ENCODE measurements around the gene STN1. TPM values are rescaled to one million over a fixed set of nuclear protein-coding genes. Genes with fewer than 3 reads are reported as not detected.
"Not testable (repeated sequence)": the region's sequence is repeated elsewhere in the genome, so short reads cannot be mapped to it uniquely, and the experiment has no call there.

Gene STN1
- total and polyA plus RNA-seq, 2 experiments from 2014 or later, result 20.5 to 20.8 TPM

- H2AFZ ChIP-seq, result no peak overlapping the region
- H3F3A ChIP-seq (ENCODE audit: insufficient read depth), result peaks cover 61% of the 10 kb centered on the region
- no peak overlapping the region for H3K4me2 ChIP-seq (ENCODE audit: unreplicated experiment)
- no peaks in the 10 kb centered on the region for H3K9me3 ChIP-seq (ENCODE audit: low read depth)
- peaks cover 57% of the 10 kb centered on the region for H3K4me1 ChIP-seq (ENCODE audit: insufficient read depth)
- no peak overlapping the region for H3K9ac ChIP-seq
- no peak overlapping the region for H3K4me3 ChIP-seq
- no peak overlapping the region for H3K27ac ChIP-seq
- H3K36me3 ChIP-seq (ENCODE audit: low read depth), result no peaks in the 10 kb centered on the region
- WGBS, 2 experiments (ENCODE audit: low coverage in 1 of 2, low lambda C conversion rate in 2 of 2, missing lambda C conversion rate in 2 of 2), result 74% methylated on average over 8 of the region's 8 CpGs
- TF ChIP-seq EZH2phosphoT487 (IDR thresholded peaks at IDR 0.05; ENCODE audit: insufficient read depth, low read depth) (no peak), EZH2 (IDR thresholded peaks at IDR 0.05; ENCODE audit: insufficient read depth, poor library complexity, severe bottlenecking) (no peak)
- H3K27me3 ChIP-seq (replicated peaks; ENCODE audit: insufficient read depth), result no peaks in the 10 kb centered on the region
- no peaks in the 10 kb centered on the region for H4K20me1 ChIP-seq (ENCODE audit: insufficient read depth)
- in situ Hi-C loops (cut with MboI), result no loop called here
- DNase-seq, result peak; percentile 34
- H3K79me2 ChIP-seq (ENCODE audit: insufficient read depth), result peaks cover 46% of the 10 kb centered on the region
- no peaks in the 10 kb centered on the region for H3K9me2 ChIP-seq (ENCODE audit: insufficient read depth)
These were observed 70.0 kb downstream of the STN1 start for GRCh38 chr10:103847909-103848468.

- Histone ChIP-seq H3K9me2 (ENCODE audit: insufficient read depth) (no peaks in the 10 kb centered on the region), H2AFZ (no peak overlapping the region), H3K4me1 (ENCODE audit: insufficient read depth) (peaks cover 55% of the 10 kb centered on the region), H3K27me3 (replicated peaks; ENCODE audit: insufficient read depth) (no peaks in the 10 kb centered on the region), H3K79me2 (ENCODE audit: insufficient read depth) (peaks cover 52% of the 10 kb centered on the region), H3K27ac (no peak overlapping the region), H3K4me2 (ENCODE audit: unreplicated experiment) (no peak overlapping the region), H3K9ac (no peak overlapping the region), H3K36me3 (ENCODE audit: low read depth) (no peaks in the 10 kb centered on the region), H3F3A (ENCODE audit: insufficient read depth) (peaks cover 61% of the 10 kb centered on the region), H4K20me1 (ENCODE audit: insufficient read depth) (no peaks in the 10 kb centered on the region), H3K4me3 (no peak overlapping the region), H3K9me3 (ENCODE audit: low read depth) (no peaks in the 10 kb centered on the region)
- TF ChIP-seq EZH2phosphoT487 (IDR thresholded peaks at IDR 0.05; ENCODE audit: insufficient read depth, low read depth) (no peak), EZH2 (IDR thresholded peaks at IDR 0.05; ENCODE audit: insufficient read depth, poor library complexity, severe bottlenecking) (no peak)
- WGBS, 2 experiments (ENCODE audit: low coverage in 1 of 2, low lambda C conversion rate in 2 of 2, missing lambda C conversion rate in 2 of 2), result 76 to 81% methylated on average over 7 of the region's 7 CpGs
- no peak for DNase-seq
- in situ Hi-C loops (cut with MboI), result no loop called here
These were observed 70.6 kb downstream of the STN1 start for GRCh38 chr10:103847346-103847745.

DNA sequence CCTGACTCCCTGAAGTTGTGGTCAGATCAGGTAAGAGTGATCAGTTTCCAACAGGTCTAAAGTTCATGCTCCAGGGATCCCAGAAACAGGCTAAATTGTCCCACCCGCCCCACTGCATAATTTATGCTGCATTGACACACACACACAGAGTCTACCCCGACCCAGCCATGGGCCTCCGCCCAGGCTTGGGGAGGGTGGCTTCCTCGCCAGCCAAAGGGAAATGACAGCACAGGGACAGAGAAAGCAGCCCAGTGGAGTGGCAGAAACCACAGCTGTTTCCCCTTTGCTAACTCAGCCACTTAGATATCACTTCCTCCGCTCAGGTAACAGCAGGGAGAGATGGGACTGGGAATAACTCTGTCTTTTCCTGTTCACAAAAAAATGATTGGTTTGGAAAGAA lies 72.0 kb downstream of the STN1 start:
- no peak overlapping the region for H3K4me2 ChIP-seq (ENCODE audit: unreplicated experiment)
- H3F3A ChIP-seq (ENCODE audit: insufficient read depth), result peaks cover 53% of the 10 kb centered on the region
- no peak for DNase-seq
- H3K9me3 ChIP-seq (ENCODE audit: low read depth), result no peaks in the 10 kb centered on the region
- in situ Hi-C loops (cut with MboI), result no loop called here
- no peaks in the 10 kb centered on the region for H3K27me3 ChIP-seq (replicated peaks; ENCODE audit: insufficient read depth)
- no peak overlapping the region for H3K27ac ChIP-seq
- no peaks in the 10 kb centered on the region for H4K20me1 ChIP-seq (ENCODE audit: insufficient read depth)
- H3K79me2 ChIP-seq (ENCODE audit: insufficient read depth), result peaks cover 54% of the 10 kb centered on the region
- no peak overlapping the region for H3K9ac ChIP-seq
- no peak overlapping the region for H2AFZ ChIP-seq
- peaks cover 41% of the 10 kb centered on the region for H3K4me1 ChIP-seq (ENCODE audit: insufficient read depth)
- 65 to 74% methylated on average over 5 of the region's 5 CpGs for WGBS, 2 experiments (ENCODE audit: low coverage in 1 of 2, low lambda C conversion rate in 2 of 2, missing lambda C conversion rate in 2 of 2)
- TF ChIP-seq EZH2 (IDR thresholded peaks at IDR 0.05; ENCODE audit: insufficient read depth, poor library complexity, severe bottlenecking), result no peak
- TF ChIP-seq EZH2phosphoT487 (IDR thresholded peaks at IDR 0.05; ENCODE audit: insufficient read depth, low read depth), result no peak
- no peaks in the 10 kb centered on the region for H3K36me3 ChIP-seq (ENCODE audit: low read depth)
- no peak overlapping the region for H3K4me3 ChIP-seq
- no peaks in the 10 kb centered on the region for H3K9me2 ChIP-seq (ENCODE audit: insufficient read depth)

DNA sequence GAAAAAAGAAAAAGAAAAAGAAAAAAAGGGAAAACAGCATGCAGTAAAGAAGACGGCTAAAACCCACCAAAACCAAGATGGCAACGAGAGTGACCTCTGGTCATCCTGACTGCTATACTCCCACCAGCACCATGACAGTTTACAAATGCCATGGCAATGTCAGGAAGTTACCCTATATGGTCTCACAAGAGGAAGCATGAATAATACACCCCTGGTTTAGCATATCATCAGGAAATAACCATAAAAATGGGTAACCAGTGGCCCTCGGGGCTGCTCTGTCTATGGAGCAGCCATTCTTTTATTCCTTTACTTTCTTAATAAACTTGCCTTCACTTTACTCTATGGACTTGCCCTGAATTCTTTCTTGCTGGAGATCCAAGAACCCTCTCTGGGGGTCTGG lies 72.6 kb downstream of the STN1 start:
- H3K9ac ChIP-seq; H3K27ac ChIP-seq; DNase-seq; H3K9me2 ChIP-seq (ENCODE audit: insufficient read depth); H3K9me3 ChIP-seq (ENCODE audit: low read depth); H2AFZ ChIP-seq; H3K36me3 ChIP-seq (ENCODE audit: low read depth); in situ Hi-C loops (cut with MboI); H4K20me1 ChIP-seq (ENCODE audit: insufficient read depth); H3K4me2 ChIP-seq (ENCODE audit: unreplicated experiment); H3K4me3 ChIP-seq; H3K27me3 ChIP-seq (replicated peaks; ENCODE audit: insufficient read depth): not testable (repeated sequence)
- Histone ChIP-seq H3F3A (ENCODE audit: insufficient read depth) (peaks cover 47% of the 10 kb centered on the region), H3K79me2 (ENCODE audit: insufficient read depth) (peaks cover 60% of the 10 kb centered on the region), H3K4me1 (ENCODE audit: insufficient read depth) (peaks cover 35% of the 10 kb centered on the region)
- 87 to 90% methylated on average over 3 of the region's 3 CpGs for WGBS, 2 experiments (ENCODE audit: low coverage in 1 of 2, low lambda C conversion rate in 2 of 2, missing lambda C conversion rate in 2 of 2)

All from GM23248 (cell line).